GM10847 (cell line): ENCODE results near the gene PTPRN2.

Source experiments
- POLR2A ChIP-seq: IDR thresholded peaks from 2 replicates; pipeline ENCODE4 v1.6.1; 2011; ENCODE audit not compliant: insufficient read length; ENCODE audit errors: extremely low read depth

PTPRN2 gene

GRCh38 chr7:158050441-158050977, 537.1 kb downstream of the PTPRN2 start:
- TF ChIP-seq POLR2A, result no peak

- TF ChIP-seq POLR2A, result no peak
Measured at GRCh38 chr7:158049271-158049670, 538.4 kb downstream of the PTPRN2 start.

- TF ChIP-seq POLR2A, result no peak
Measured at GRCh38 chr7:158048569-158048968, 539.1 kb downstream of the PTPRN2 start.

- no peak for TF ChIP-seq POLR2A
Measured at GRCh38 chr7:158047391-158048059, 540.1 kb downstream of the PTPRN2 start.

- TF ChIP-seq POLR2A, result no peak
Measured at GRCh38 chr7:158044482-158044823, 543.2 kb downstream of the PTPRN2 start.

- TF ChIP-seq POLR2A, result no peak
Measured at GRCh38 chr7:158043551-158044481, 543.8 kb downstream of the PTPRN2 start.

GRCh38 chr7:158042156-158042880, 545.3 kb downstream of the PTPRN2 start:
- no peak for TF ChIP-seq POLR2A

GRCh38 chr7:158040199-158040598, 547.4 kb downstream of the PTPRN2 start:
- TF ChIP-seq POLR2A, result no peak

- TF ChIP-seq POLR2A, result no peak
Measured at GRCh38 chr7:158039270-158039669, 548.4 kb downstream of the PTPRN2 start.

- no peak for TF ChIP-seq POLR2A
Measured at GRCh38 chr7:158037211-158037610, 550.4 kb downstream of the PTPRN2 start.

GRCh38 chr7:158035343-158035742, 552.3 kb downstream of the PTPRN2 start:
- TF ChIP-seq POLR2A, result no peak

- TF ChIP-seq POLR2A, result no peak
Measured at GRCh38 chr7:158034571-158034970, 553.1 kb downstream of the PTPRN2 start.

GRCh38 chr7:158033196-158033595, 554.4 kb downstream of the PTPRN2 start:
- no peak for TF ChIP-seq POLR2A

- no peak for TF ChIP-seq POLR2A
Measured at GRCh38 chr7:158032561-158033115, 555.0 kb downstream of the PTPRN2 start.

GRCh38 chr7:158031867-158032308, 555.7 kb downstream of the PTPRN2 start:
- no peak for TF ChIP-seq POLR2A
